ENCODE results near the gene KLHL8.

- no peak for TF ChIP-seq CTCF (conservative IDR thresholded peaks at IDR 0.05; ENCODE audit: low read depth, low read length)
- TF ChIP-seq EZH2 (IDR thresholded peaks at IDR 0.05; ENCODE audit: borderline replicate concordance, low read depth, low read length, poor library complexity, severe bottlenecking) = no peak
Measured at GRCh38 chr4:87118826-87119225, 101.6 kb downstream of the KLHL8 start.
